ENCODE results near the gene MAPKAPK3. TPM values are rescaled to one million over a fixed set of nuclear protein-coding genes. Genes with fewer than 3 reads are reported as not detected.

The MAPKAPK3 gene
- total RNA-seq (ENCODE audit: low replicate concordance) = 26.1 and 27.1 TPM in 2 replicates

DNA sequence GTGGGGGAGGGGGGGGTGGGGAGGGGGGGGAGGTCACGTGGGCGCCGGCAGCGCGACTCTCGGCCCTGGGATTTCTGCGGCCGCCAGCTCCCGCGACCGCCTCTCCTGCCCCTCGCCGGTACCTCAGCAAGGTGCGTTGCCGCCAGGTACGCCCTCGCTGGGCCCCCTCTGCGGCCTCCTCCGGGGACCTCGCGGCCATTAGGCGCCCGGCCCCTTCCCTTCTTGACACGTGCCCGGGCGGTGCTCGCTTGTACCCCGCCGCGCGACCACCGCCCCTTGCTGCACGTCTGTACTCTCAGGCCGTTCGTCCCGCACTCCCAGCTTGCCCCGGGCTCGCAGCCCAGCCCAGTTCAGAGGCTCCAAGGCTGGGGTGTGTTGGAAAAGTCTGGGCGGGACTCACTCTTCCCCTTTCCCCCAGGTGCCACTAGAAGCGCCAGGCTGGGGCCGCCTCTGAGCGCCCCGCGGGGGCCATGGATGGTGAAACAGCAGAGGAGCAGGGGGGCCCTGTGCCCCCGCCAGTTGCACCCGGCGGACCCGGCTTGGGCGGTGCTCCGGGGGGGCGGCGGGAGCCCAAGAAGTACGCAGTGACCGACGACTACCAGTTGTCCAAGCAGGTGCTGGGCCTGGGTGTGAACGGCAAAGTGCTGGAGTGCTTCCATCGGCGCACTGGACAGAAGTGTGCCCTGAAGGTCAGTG is at the start of gene MAPKAPK3:
TSS of gene MAPKAPK3 (plus strand) at position 56 of the 696 bp plus-strand sequence. CDS start at position 471, 415 bp downstream.

DNA sequence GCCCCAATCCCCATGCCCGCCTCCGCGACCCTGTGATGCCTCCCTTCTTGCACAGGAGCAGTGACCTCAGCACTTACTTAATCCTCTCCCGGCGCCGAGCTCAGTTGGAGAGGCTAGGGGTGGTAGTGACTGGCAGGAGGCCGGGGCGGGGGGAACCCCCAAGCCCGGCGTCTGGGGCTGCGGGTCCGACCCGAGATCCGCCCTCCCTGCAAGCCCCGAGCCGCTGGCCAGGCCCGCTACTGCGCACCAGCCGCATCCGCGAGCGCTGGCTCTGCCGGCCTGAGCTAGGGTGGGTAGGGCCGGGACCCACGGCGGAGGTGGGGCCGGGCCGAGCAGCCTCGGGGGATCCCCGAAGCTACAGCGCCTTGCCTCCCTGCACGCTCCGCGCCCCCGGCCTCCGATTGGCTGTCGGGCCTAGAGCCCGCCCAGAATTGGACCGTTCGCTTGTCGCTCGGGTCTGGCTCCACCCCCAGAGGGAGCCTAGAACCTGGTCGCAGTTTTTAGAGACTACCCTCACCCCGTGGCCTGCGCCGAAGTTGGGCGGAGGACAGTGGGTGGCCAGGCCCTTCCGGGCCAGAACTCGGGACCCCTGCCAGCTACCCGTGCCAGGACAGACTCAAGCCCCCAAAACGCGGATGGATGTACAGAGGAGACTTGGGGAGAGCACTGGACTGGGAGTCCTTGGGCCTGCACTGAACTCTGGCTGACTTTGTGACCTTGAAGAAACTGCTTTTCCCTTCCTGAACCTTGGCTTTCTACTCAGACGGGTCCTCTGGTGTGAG is 49.4 kb upstream of the MAPKAPK3 start, which contains the start of gene C3orf18:
TSS of gene C3orf18 (minus strand) at position 362 of the 782 bp plus-strand sequence. CDS start 2,048 bp downstream, outside the sequence.

DNA sequence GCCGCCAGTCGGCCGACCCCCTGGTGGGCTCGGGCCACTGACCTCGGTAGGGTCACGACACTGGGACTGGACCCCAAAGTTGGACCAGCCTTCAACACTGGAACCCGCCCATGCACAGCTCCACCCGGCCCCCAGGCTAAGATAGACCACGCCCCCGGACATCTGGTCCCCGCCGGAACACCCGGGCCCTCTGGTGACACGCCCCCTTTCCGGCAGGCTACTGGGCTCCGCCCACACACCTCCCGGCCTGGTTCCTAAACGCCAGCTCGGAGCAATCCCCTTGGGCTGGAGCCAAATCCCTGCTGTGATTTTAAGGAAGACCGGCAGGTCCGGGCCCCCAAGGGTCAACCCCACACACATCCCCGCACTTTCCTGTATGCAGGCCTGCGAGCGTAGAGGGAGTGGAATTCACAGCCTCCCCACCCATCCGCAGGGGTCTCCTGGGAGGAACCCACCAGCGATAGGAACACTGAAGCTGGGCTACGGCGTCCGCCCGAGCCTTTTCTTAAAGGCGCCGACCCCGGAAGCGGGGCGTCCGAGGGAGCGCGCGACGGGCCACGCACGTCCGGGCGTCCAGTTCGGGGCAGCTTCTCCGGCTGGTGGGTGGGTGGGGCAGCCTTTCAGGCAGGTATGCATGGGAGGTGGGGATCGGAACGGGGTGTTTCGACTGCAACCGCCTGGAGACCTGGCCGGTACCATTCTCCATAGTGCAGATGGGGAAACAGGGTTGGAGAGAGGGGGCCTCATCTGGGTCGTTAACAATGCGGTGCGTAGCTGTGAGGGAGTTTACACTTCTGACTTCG is 47.8 kb upstream of the MAPKAPK3 start, which contains the start of gene HEMK1:
TSS of gene HEMK1 (plus strand) at position 576 of the 803 bp plus-strand sequence. CDS start 1,583 bp downstream, outside the sequence.

DNA sequence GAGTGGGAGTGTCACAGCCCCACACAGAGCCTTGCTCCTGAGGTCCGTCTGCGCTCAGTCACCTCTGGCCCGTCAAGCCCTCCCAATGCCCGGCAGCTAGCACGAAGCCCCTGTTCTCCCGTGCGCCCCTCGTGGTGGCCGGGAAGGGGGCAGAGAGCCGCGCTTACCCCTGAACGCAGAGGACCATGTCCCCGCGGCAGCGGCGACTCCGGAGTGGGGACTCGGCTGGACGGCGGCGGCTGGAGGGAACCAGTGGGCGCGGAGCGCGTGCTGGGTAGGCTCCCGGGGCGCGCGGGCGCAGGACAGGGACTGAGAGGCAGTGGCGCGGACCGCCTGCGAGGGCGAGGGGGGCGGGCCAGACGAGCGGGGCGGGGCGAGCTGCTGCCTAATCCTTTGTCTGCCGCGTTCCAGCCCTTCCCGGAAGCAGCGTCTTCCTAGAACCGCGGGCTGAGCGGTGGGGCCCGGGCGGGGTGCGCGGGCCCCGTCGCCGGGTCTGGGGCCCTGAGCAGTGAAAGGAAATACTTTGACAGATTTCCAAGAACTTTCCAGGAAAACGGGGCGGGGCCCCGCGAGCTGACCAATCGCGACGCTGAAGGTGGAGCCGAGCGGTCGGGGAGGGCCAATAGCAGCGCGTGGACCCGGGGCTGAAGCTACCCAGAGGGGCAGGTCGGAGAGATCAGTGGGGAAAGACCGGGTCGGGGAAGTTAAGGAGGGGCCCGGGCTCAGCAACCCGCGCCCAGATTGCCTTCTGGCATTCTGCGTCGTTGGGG is 5.3 kb upstream of the MAPKAPK3 start, which contains the start of gene CISH:
TSS of gene CISH (minus strand) at position 311 of the 770 bp plus-strand sequence. CDS start at position 187, 124 bp downstream.

DNA sequence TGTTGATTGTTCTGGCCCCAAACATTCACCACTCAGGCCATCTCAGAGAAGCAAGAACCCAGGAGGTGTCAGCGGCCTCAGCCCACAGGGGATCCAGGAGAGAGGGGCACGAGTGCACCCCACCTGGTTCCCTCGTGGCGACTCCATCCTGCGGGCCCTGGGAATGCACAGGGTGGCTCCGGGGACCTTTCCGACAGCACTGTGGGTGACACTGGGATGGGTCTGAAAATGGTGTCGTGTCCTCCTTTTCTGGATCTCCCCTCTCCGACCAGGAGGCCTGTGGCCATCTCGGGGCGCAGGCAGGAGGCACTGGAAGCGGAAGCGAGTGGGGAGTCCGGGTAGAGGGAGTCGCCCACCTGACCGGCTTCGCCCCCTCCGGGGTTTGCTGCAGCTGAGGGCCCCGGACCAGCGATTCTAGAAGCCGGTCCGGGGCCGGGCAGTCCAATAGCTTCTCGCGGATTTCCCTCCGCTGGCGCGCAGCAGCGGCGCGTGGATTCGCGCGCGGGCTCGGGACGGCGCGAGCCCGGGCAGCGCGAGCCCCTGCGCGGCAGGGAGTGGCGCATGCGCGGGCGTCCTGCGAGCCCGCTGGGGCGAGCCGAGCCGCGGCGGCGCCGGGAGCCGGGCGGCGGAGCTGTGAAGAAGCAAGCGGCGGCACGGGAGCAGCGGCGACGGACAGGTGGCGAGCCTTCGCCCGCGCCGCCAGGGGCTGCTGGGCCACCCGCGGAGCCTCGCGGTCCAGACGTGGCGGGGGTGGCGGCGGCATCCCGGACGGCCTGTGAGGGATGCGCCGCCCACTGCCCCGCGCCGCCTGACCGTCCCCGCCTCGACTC is 57.6 kb downstream of the MAPKAPK3 start, which contains the start of gene DOCK3:
TSS of gene DOCK3 (plus strand) at position 579 of the 830 bp plus-strand sequence. CDS start 337 bp downstream, outside the sequence.

Other genes starting within 250 kb of the MAPKAPK3 start
- under 0.01 TPM in 1 of 2 replicates, not detected in the other for gene CACNA2D2, start 113.5 kb upstream of the MAPKAPK3 start, total RNA-seq (ENCODE audit: low replicate concordance)
- gene C3orf18, start 49.4 kb upstream of the MAPKAPK3 start, total RNA-seq (ENCODE audit: low replicate concordance) = 8.4 and 13.9 TPM in 2 replicates
- gene HEMK1, start 47.6 kb upstream of the MAPKAPK3 start, total RNA-seq (ENCODE audit: low replicate concordance) = 9.1 and 19.6 TPM in 2 replicates
- gene CISH, start 5.4 kb upstream of the MAPKAPK3 start, total RNA-seq (ENCODE audit: low replicate concordance) = 0.94 and 0.98 TPM in 2 replicates
- 0.12 and 0.15 TPM in 2 replicates for gene DOCK3, start 57.8 kb downstream of the MAPKAPK3 start, total RNA-seq (ENCODE audit: low replicate concordance)